ENCODE results near the gene GTF2H4.
"Not testable (repeated sequence)": the region's sequence is repeated elsewhere in the genome, so short reads cannot be mapped to it uniquely, and the experiment has no call there.

Gene GTF2H4

GRCh38 chr6:30895343-30895742 lies 12.7 kb upstream of the GTF2H4 start:
- no peak for DNase-seq

DNA sequence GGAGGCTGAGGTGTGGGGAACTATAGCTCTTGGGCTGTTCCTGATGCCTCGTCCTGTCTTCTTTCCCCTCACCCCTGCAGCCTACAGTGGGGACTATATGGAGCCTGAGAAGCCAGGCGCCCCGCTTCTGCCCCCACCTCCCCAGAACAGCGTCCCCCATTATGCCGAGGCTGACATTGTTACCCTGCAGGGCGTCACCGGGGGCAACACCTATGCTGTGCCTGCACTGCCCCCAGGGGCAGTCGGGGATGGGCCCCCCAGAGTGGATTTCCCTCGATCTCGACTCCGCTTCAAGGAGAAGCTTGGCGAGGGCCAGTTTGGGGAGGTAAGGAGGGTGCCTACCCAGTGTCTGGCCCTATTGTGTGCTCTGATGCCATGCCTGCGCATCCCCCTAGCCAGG lies 11.5 kb upstream of the GTF2H4 start:
- no peak for DNase-seq

DNA sequence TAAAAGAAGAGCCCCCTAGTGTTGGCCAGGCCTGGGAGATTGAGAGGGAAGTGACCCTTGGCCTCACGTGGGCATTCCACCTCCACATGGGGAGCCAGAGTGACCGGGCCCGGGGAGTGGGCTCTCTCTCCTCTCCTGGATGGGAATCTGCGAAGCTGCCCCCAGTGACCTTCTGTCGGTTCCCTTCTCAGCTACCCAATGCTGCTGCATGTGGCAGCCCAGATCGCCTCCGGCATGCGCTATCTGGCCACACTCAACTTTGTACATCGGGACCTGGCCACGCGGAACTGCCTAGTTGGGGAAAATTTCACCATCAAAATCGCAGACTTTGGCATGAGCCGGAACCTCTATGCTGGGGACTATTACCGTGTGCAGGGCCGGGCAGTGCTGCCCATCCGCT lies 10.1 kb upstream of the GTF2H4 start:
- DNase-seq: no peak

DNA sequence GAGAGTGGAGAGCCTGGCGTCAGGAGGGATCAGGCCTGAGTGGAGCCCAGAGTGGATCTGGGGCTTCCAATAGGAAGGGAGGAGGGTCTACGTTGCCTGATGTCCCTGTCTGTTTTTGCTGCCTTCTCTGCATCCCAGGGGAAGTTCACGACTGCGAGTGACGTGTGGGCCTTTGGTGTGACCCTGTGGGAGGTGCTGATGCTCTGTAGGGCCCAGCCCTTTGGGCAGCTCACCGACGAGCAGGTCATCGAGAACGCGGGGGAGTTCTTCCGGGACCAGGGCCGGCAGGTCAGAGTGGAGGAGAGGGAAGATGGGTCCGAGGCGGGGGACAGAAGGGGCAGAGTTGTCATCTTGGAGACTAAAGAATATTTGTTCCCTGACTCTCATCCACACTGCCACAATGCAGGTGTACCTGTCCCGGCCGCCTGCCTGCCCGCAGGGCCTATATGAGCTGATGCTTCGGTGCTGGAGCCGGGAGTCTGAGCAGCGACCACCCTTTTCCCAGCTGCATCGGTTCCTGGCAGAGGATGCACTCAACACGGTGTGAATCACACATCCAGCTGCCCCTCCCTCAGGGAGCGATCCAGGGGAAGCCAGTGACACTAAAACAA lies 9.2 kb upstream of the GTF2H4 start:
- DNase-seq: no peak

DNA sequence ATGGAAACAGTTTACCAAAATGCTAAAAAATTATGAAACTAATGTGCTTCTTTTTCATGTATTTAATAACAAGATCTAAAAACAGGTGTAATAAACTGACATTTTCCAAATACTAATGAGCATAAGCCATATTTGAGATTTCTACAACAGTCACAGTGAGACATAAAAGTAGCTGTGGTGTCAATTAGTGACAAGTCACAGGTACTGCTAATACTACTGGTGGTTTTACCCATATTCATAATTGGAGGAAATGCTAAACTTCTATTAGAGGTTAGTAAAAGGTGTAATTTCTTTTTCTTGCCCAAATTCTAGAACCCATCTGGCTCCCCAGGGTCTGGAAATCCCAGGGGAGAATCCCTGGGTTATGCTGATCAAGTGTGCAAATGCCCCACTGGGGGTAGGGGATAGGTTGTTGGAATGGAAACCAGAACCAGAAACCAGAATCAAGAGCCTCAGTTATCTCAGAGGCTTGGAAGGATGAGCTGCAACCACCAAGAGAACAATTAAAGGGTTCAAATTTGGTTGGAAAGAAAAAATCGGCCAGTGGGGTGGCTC lies 7.1 kb upstream of the GTF2H4 start:
- DNase-seq: no peak

DNA sequence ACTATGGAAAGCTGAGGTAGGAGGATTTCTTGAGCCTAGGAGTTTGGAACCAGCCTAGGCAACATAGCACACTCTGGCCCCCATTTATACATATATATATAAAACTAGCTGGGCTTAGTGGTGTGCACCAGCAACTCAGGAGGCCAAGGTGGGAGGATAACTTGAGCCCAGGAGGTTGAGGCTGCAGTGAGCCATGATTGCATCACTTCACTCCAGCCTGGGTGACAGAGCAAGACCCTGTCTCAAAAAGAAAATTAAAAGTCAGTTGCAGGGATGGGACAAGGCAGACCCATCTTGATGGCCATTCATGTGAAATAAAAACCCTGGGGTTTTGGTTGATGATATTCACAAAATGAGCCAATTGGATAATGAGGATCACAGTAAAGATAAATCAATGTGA lies 6.6 kb upstream of the GTF2H4 start:
- DNase-seq: no peak

- not testable (repeated sequence) for DNase-seq
These were observed 5.8 kb upstream of the GTF2H4 start for GRCh38 chr6:30902196-30902595.

GRCh38 chr6:30902709-30903108 lies 5.3 kb upstream of the GTF2H4 start:
- no peak for DNase-seq

GRCh38 chr6:30903236-30903635 lies 4.8 kb upstream of the GTF2H4 start:
- no peak for DNase-seq

GRCh38 chr6:30907290-30907757 lies 683 bp upstream of the GTF2H4 start:
- not testable (repeated sequence) for DNase-seq

DNA sequence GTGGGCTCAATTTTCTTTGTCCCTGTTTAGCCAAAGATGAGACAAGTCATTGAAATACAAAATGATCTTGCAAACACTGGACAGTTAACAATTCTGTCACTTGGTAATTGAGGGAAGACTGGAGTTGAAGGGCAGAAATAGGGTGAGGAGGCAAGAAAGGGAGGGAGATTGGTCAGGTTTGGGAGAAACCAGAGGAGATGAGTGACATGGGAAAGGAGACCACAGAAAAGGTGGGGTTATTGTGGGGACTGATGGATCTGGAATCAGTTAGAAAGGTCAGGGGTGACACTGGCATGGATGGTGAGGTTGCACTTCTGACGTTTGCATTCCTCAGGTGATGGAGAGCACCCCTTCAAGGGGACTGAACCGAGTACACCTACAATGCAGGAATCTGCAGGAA lies 693 bp downstream of the GTF2H4 start:
- no peak for DNase-seq

DNA sequence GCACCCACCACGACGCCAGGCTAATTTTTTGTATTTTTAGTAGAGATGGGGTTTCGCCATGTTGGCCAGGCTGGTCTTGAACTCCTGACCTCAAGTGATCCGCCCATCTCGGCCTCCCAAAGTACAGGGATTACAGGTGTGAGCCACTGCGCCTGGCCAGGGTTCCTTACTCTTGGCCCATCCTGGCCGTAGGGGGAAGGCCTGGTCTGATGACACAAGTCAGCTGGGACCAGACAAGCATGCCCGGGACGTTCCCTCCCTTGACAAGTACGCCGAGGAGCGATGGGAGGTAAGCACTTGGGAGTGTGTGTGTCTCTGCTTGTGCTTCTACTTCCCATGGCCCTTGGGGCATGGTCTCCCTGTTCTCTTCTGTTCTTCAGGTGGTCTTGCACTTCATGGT lies 2.5 kb downstream of the GTF2H4 start:
- not testable (repeated sequence) for DNase-seq

DNA sequence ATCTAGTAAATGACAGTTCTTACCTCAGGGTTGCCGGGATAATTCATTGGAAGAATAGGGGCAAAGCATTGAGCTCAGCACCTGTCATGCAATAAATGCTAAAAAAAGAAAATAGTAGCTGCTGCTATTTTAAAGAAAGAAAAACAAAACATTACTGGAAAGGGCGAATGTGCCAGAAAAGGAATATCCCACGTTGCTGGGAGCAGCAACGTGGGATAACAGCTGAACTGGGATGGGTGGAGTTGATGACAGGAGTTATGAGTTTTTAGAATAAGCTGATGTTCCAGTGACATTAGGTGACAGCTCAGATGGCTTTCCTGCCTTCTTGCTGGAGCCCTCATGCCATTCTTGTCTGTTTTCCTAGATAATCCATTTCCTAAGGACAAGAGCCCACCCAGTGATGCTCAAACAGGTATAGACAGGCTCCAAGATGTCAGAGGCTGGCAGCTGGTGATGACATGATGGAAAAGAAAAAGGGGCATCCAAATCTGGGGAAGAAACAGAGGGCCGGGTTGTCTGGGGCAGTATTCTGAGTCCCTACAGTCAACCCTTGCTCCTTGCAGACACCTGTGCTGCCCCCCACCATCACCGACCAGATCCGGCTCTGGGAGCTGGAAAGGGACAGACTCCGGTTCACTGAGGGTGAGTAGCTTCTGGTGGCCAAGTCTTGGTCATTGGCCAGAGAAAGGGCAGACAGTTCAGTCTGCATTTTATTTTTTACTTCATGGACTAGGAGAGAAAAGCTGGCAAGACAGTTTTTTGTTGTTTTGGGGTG lies 4.9 kb downstream of the GTF2H4 start:
- no peak for DNase-seq

DNA sequence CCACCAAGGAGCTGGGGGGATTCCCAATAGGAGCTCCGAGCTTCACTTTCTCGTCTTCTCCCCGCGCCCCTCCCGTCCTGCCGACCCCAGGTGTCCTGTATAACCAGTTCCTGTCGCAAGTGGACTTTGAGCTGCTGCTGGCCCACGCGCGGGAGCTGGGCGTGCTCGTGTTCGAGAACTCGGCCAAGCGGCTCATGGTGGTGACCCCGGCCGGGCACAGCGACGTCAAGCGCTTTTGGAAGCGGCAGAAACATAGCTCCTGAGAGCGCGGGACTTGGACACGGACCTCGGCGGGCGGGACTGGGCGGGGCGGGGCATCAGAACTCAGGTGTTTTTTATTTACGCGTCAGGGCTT lies 5.7 kb downstream of the GTF2H4 start:
- DNase-seq: no peak

DNA sequence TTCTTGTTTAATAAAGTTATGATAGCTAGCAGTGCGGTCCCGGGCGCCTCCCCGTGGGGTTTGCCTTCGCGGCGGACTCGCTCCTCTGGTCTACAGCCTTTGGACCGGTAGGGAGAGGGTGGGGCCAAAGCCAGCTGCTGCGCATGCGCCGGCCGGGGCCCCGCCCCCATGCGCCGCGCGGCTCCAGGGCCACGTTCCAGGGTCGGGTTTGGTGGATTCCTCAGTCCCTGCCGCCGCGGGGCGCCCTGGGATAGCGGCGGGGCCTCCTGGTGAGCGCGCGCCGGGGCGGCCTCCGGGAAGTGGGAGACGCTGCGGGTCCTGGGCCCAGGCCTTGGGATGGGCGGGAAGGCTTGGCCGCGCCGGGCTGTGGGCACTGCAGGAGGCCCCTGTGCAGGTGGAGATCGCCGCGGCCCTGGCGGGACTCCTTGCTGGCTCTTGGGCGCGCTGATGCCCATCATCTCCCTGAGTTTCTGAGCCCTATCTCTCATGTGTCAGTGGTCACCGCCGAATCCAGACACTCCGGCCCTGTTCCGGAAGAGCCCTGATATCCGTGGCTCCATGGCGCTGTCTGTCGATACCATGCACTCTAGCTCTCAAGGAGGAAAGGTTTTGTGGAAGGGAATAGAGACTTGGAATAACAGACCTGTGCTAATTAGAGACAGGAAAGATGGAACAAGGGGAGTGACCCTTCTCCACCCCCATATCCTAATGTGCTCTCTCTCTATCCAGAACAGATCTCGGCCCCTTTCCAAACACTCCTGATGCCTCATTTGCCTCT lies 6.3 kb downstream of the GTF2H4 start, which contains the start of gene VARS2:
Gene VARS2, plus strand, starts transcription at position 163 of the 778 bp plus-strand sequence. Its CDS starts 599 bp downstream, at position 762.
- DNase-seq: peak; percentile 91

GRCh38 chr6:30914854-30915590 lies 7.0 kb downstream of the GTF2H4 start:
- DNase-seq: no peak

DNA sequence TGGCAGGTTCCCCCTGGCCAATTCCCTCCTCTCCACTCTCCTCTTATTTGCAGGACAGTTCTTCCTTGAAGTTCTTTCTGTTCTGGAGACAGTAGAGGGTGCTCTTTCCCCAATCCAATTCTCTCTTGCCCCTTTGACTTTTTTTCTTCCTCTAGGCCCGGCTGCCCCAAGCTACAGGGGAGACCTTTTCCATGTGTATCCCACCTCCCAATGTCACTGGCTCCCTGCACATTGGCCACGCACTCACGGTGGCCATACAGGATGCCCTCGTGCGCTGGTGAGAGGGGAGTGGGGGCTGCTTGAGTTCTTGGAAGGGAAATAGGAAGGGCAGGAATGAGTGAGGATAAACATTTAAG lies 7.6 kb downstream of the GTF2H4 start:
- peak; percentile 72 for DNase-seq

- DNase-seq: no peak
These were observed 9.0 kb downstream of the GTF2H4 start for GRCh38 chr6:30917041-30917440.

- no peak for DNase-seq
These were observed 9.5 kb downstream of the GTF2H4 start for GRCh38 chr6:30917487-30917886.

DNA sequence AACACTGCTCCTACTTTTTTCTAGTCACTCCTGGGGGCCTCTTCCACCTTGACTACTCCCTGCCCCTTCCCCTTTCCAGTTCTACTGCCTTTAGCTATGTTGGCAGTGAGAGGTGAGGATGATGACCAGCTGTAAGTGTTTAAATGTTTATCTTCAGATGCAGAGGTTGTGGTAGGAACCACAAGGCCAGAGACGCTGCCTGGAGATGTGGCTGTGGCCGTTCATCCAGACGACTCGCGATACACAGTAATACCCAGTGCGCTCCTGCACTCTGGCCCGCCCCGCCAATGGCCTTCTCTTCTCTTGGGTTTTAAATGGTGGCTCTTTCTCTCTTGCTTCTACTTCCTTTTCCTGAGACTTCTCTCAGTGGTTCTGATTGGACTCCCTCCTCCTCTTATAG lies 10.7 kb downstream of the GTF2H4 start:
- no peak for DNase-seq

- DNase-seq: no peak
These were observed 14.4 kb downstream of the GTF2H4 start for GRCh38 chr6:30922447-30922852.

DNA sequence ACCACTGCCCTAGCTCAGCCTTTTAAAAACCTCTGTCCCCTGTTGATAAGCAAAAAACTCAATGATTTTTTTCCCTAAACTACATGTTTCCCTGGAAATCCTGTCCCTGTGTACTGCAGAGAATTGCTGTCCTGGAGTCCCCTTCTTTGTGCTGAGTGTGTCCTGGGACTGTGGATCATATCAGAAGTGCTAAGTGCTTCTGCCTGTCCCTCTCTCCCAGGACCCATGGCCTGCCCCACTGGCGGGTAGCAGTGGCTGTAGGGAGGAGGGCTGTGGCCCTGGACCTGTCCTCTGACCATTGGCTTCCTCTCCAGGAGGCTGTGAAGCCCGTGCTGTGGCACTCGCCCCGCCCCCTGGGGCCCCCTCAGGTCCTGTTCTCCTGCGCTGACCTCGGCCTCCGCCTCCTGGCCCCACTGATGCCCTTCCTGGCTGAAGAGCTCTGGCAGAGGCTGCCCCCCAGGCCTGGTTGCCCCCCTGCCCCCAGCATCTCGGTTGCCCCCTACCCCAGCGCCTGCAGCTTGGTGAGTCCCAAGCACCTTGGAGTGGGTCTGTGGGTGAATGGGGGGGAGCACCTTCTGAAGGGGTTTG lies 16.1 kb downstream of the GTF2H4 start:
- DNase-seq: not testable (repeated sequence)

Data from fibroblast of skin of scalp (primary cell).